ENCODE results near the gene MYCBPAP. TPM values are rescaled to one million over a fixed set of nuclear protein-coding genes. Genes with fewer than 3 reads are reported as not detected.
A peak's percentile ranks its signal among the peaks of the same experiment; 100 is the strongest.

Gene MYCBPAP
- total and polyA plus RNA-seq, 8 donors: 1.4 to 9.1 (median 5.8) TPM

DNA sequence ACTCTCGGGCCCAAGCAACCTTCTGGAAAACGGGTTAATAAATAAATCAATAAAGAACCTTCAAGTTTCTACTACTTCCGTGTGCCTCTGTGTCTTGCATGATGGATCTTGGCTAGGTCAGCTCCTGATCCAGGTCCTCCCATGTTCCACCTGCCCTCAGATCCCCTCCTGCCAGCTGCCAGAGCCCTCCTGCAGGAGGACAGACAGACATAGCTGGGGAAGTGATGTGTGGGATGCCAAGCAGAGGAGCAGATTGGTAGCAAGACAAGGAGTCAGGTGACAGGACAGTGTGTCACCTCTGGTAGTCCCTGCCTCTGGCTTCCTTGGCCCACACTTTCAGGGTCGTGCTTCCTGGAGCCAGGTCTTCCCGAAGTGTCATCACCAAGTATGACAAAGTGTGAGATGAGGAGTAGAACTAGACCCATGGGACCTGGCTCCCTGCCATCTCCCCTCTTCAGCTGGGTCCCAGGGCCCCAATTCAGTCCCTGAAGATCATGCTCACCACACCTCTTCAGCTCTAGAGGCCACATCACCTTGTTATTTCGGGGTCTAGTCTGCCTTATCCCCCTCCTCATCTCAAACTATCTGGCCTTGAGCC is 23.3 kb downstream of the MYCBPAP start:
- intact Hi-C loops (cut with DNase I): no loop called here
- H3K27ac ChIP-seq: no peak overlapping the region
- peaks cover 10 to 23% of the 10 kb centered on the region in 2 donors for H3K4me1 ChIP-seq
- no peak overlapping the region for H3K4me3 ChIP-seq
- DNase-seq: no peak
- ATAC-seq: no peak
- peaks cover 15 to 62% of the 10 kb centered on the region in 2 donors for H3K27me3 ChIP-seq
- no peaks in the 10 kb centered on the region for H3K36me3 ChIP-seq
- TF ChIP-seq, protein P1, sequence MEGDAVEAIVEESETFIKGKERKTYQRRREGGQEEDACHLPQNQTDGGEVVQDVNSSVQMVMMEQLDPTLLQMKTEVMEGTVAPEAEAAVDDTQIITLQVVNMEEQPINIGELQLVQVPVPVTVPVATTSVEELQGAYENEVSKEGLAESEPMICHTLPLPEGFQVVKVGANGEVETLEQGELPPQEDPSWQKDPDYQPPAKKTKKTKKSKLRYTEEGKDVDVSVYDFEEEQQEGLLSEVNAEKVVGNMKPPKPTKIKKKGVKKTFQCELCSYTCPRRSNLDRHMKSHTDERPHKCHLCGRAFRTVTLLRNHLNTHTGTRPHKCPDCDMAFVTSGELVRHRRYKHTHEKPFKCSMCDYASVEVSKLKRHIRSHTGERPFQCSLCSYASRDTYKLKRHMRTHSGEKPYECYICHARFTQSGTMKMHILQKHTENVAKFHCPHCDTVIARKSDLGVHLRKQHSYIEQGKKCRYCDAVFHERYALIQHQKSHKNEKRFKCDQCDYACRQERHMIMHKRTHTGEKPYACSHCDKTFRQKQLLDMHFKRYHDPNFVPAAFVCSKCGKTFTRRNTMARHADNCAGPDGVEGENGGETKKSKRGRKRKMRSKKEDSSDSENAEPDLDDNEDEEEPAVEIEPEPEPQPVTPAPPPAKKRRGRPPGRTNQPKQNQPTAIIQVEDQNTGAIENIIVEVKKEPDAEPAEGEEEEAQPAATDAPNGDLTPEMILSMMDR (IDR thresholded peaks at IDR 0.05): no peak
- no peaks in the 10 kb centered on the region for H3K9me3 ChIP-seq

DNA sequence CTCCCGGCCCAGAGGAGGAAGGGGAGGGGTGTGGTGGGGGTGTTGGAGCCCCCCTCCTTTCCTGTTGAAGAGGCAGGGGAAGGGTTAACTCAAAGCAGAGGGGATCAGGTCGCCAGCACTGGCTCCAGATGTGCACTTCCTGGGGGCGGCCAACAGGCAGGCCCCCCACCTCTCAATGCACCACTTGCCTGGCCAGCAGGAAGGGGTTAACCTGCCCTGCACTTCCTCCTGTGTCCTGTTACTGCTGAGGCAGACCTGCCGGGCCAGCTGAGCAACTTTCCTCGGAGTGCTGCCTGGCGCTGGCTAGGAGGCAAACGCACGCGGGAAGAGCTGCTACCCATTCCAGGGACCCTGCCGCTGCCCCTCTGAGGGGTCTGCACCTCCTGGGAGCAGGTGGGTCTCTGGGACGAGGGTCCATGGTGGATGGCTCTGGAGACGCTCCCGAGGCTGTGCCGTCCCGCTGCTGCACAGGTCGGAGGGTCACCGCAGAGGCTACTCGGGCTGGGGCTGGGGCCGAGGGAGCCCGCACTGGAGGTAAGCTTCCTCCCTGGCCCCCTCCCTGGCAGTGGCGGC is 24.3 kb downstream of the MYCBPAP start, which contains the start of gene EPN3:
TSS of gene EPN3 (plus strand) at position 284 of the 573 bp plus-strand sequence. CDS start 3,822 bp downstream, outside the sequence.
- Histone ChIP-seq H3K27me3 (peaks cover 15 to 62% of the 10 kb centered on the region in 2 donors), H3K4me1 (peaks cover 10 to 23% of the 10 kb centered on the region in 2 donors), H3K36me3 (no peaks in the 10 kb centered on the region), H3K27ac (no peak within 1 kb of the TSS), H3K9me3 (no peaks in the 10 kb centered on the region), H3K4me3 (peak within 1 kb of the TSS in 1 of 2 donors; percentile 18)
- intact Hi-C loops (cut with DNase I): no loop called here
- TF ChIP-seq, protein P1 (IDR thresholded peaks at IDR 0.05): no peak
- ATAC-seq (peak; percentile 81), DNase-seq (peak in 3 of 4 donors; percentile 71 to 86 (median 76))

DNA sequence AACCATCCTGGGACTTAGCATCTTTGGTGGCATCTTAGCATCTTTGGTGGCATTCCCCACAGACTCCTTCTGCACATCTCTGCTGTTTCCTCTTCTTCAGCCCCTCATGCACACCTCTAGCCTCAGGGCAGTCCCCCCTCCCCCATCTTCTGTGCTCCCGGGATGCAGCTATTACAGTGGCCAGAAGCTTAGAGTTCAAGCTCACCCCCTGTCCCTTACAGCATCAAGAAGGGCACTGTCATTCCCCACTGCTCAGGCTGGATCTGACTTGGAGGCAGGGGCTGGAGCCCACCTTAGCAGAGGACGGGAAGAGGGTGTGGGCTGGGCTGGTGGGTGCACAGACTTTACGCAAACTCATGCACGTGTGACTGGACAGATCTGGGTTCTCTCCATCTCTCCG is 24.9 kb downstream of the MYCBPAP start:
- ATAC-seq (peak; percentile 21), DNase-seq (no peak)
- Histone ChIP-seq H3K27ac (no peak overlapping the region), H3K9me3 (no peaks in the 10 kb centered on the region), H3K36me3 (no peaks in the 10 kb centered on the region), H3K27me3 (peaks cover 15 to 62% of the 10 kb centered on the region in 2 donors), H3K4me3 (no peak overlapping the region), H3K4me1 (peaks cover 10 to 23% of the 10 kb centered on the region in 2 donors)
- TF ChIP-seq, protein P1 (IDR thresholded peaks at IDR 0.05): no peak
- intact Hi-C loops (cut with DNase I): no loop called here

DNA sequence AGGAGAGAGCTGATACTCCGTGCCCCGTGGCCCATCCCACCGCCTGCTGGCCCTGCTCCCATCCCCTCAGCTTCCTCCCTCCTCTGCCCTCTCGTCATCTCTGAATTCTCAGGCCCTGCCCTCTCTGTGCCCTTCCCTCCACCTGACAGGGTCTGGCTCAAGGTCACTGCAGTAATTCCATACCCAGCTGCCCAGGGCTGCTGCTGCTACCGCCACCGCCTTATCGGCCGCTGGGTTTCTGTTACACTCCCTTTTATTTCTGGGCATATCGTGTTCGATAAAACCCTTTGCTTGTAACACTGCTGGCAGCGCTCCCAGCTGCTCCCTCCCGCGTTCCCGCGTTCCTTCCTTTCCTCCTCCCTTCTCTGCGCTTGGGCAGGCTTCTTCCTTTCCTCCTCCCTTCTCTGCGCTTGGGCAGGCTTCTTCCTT is 25.5 kb downstream of the MYCBPAP start:
- H3K27me3 ChIP-seq: peaks cover 15 to 62% of the 10 kb centered on the region in 2 donors
- H3K9me3 ChIP-seq: no peaks in the 10 kb centered on the region
- TF ChIP-seq, protein P1 (IDR thresholded peaks at IDR 0.05): no peak
- H3K36me3 ChIP-seq: no peaks in the 10 kb centered on the region
- intact Hi-C loops (cut with DNase I): no loop called here
- peak overlapping the region in 1 of 2 donors; percentile 62 for H3K27ac ChIP-seq
- peaks cover 10 to 23% of the 10 kb centered on the region in 2 donors for H3K4me1 ChIP-seq
- H3K4me3 ChIP-seq: peak overlapping the region in 1 of 2 donors; percentile 11
- DNase-seq (peak in 2 of 4 donors; percentile 60 to 62), ATAC-seq (peak; percentile 70)

DNA sequence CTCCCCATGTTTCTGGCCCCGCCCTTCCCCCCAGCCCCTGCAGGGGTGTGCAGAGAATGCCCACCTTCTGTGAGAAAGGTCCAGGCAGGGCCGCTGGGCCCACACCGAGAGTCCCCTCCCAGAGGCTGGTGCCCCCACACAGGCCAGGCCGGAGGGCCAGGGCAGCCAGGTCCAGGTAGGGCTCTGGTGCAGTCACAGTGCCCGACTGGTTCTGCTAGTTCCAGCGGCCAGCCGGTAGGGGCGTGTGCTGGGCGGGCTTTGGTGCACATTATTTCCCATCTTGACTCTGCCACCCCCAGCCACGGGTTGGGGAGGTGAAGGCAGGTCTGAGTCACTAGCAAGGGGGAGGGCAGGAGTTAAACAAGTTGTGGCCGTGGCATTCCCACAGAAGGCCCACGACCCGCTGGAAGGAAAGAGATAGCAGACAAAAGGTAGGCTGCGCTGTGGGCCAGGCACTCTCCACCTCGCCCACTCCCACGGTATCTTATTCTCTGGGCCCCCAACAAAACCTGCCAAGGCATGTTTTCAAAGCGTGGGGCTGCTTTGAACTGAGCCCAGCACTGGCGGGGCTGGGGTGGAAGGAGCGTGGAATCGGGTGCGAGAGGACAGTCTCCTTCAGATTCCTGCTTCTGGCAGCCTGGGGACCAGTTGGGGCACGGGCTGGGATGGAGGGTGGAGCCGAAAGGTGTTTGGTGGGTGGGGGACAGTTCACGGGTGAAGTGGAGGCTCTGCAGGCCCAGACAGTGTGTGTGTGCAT is 26.2 kb downstream of the MYCBPAP start:
- TF ChIP-seq, protein P1 (IDR thresholded peaks at IDR 0.05): peak in 1 of 2 donors; percentile 20
- no peaks in the 10 kb centered on the region for H3K9me3 ChIP-seq
- ATAC-seq (peak; percentile 85), DNase-seq (peak in 2 of 4 donors; percentile 66 to 80)
- H3K4me3 ChIP-seq: peak overlapping the region in 1 of 2 donors; percentile 11
- intact Hi-C loops (cut with DNase I): no loop called here
- H3K36me3 ChIP-seq: no peaks in the 10 kb centered on the region
- H3K27ac ChIP-seq: peak overlapping the region in 1 of 2 donors; percentile 62
- H3K27me3 ChIP-seq: peaks cover 15 to 58% of the 10 kb centered on the region in 2 donors
- H3K4me1 ChIP-seq: peaks cover 10 to 23% of the 10 kb centered on the region in 2 donors
